PC-3 (cell line): Measurements from ENCODE around the gene LRRC3C. TPM values are rescaled to one million over a fixed set of nuclear protein-coding genes. Genes with fewer than 3 reads are reported as not detected.

Experiments
- ATAC-seq: fragments of 200-7000 bp; cut with Tn5 transposase; 2 replicates; pipeline ENCODE4 v1.9.1; 2020; ENCODE audit warnings: mild to moderate bottlenecking, moderate library complexity
- BruUV-seq: library from RNA; stranded (reverse); fragments of 400-500 nt; replicated peaks from 2 replicates; lab custom pipeline; 2021; lab: Mats Ljungman, UMichigan
- CTCF ChIA-PET: fragments of 300-600 bp; sonication (Branson Sonifier 250); formaldehyde crosslinking; loops from one replicate; lab custom pipeline; 2022; ENCODE audit warnings: antibody characterized with exemption; lab: Charles Lee
- POLR2A ChIA-PET: fragments of 300-600 bp; sonication (Branson Sonifier 250); formaldehyde crosslinking; loops from one replicate; lab custom pipeline; 2022; ENCODE audit warnings: antibody characterized with exemption; ENCODE audit not compliant: unreplicated experiment; lab: Charles Lee
- DNase-seq: peaks from one replicate; pipeline ENCODE4 v3.0.0-alpha.2; 2015
- H2AFZ ChIP-seq: fragments of 300-600 bp; sonication (generic); 2 replicates; pipeline ENCODE4 v1.6.0; 2016; ENCODE audit warnings: antibody characterized with exemption, low read length
- H3F3A ChIP-seq: fragments of 300-600 bp; sonication (generic); one replicate; pipeline ENCODE4 v1.6.0; 2017; ENCODE audit warnings: antibody characterized with exemption, low read length, control low read depth, mild to moderate bottlenecking; ENCODE audit not compliant: unreplicated experiment
- H3K27ac ChIP-seq: fragments of 300-600 bp; sonication (generic); 2 replicates; pipeline ENCODE4 v1.5.1; 2016; ENCODE audit warnings: mild to moderate bottlenecking, low read length
- H3K27me3 ChIP-seq: fragments of 300-600 bp; sonication (generic); 2 replicates; pipeline ENCODE4 v1.6.1; 2016; ENCODE audit warnings: low read length, mixed read lengths
- H3K36me3 ChIP-seq: fragments of 300-600 bp; sonication (generic); 2 replicates; pipeline ENCODE4 v1.6.1; 2016; ENCODE audit warnings: low read depth, mixed run types, low read length, mixed read lengths
- H3K4me1 ChIP-seq: fragments of 300-600 bp; sonication (generic); 2 replicates; pipeline ENCODE4 v1.5.1; 2016; ENCODE audit warnings: low read length; ENCODE audit not compliant: insufficient read depth
- H3K4me2 ChIP-seq: fragments of 300-600 bp; sonication (generic); 2 replicates; pipeline ENCODE4 v1.6.0; 2016; ENCODE audit warnings: low read length
- H3K4me3 ChIP-seq: fragments of 300-600 bp; sonication (generic); 2 replicates; pipeline ENCODE4 v1.5.1; 2016; ENCODE audit warnings: mild to moderate bottlenecking, low read length, mixed read lengths
- H3K79me2 ChIP-seq: fragments of 300-600 bp; sonication (generic); 2 replicates; pipeline ENCODE4 v1.6.1; 2017; ENCODE audit warnings: low read length, mixed read lengths
- H3K9ac ChIP-seq: fragments of 300-600 bp; sonication (generic); 2 replicates; pipeline ENCODE4 v1.6.0; 2016; ENCODE audit warnings: mild to moderate bottlenecking, low read length
- H3K9me2 ChIP-seq: fragments of 300-600 bp; sonication (generic); replicated peaks from 2 replicates; pipeline ENCODE4 v1.6.1; 2016; ENCODE audit warnings: mixed run types, low read length, mixed read lengths
- H3K9me3 ChIP-seq: fragments of 300-600 bp; sonication (generic); 2 replicates; pipeline ENCODE4 v1.6.1; 2016; ENCODE audit warnings: low read length, mixed read lengths
- H4K20me1 ChIP-seq: fragments of 300-600 bp; sonication (generic); 2 replicates; pipeline ENCODE4 v1.6.1; 2016; ENCODE audit warnings: low read length, mixed read lengths
- CTCF ChIP-seq: fragments of 300-600 bp; sonication (generic); conservative IDR thresholded peaks from 2 replicates; pipeline ENCODE4 v1.5.1; 2017; ENCODE audit warnings: antibody characterized with exemption, low read depth, mild to moderate bottlenecking, low read length
- EZH2 ChIP-seq: fragments of 300-600 bp; sonication (generic); IDR thresholded peaks from one replicate; pipeline ENCODE4 v1.6.1; 2017; ENCODE audit warnings: antibody characterized with exemption, mild to moderate bottlenecking, low read length; ENCODE audit not compliant: unreplicated experiment
- EZH2phosphoT487 ChIP-seq: fragments of 300-600 bp; sonication (generic); IDR thresholded peaks from 2 replicates; pipeline ENCODE4 v1.6.1; 2018; ENCODE audit warnings: mild to moderate bottlenecking, antibody characterized with exemption, low read length, borderline replicate concordance
- intact Hi-C: fragments of 100-400 bp; cut with micrococcal nuclease; formaldehyde crosslinking; loops from 2 replicates; pipeline ENCODE4 v1.9.0; 2023
- total RNA-seq: library from RNA; depleted of rRNA; stranded (reverse); fragments of >200 nt; gene quantifications from 2 replicates; pipeline ENCODE4 v1.2.3, GENCODE V29; 2014

LRRC3C gene
- total RNA-seq, 1 experiment from 2014 or later = not detected

- peak overlapping the region; percentile 70 for H2AFZ ChIP-seq
- POLR2A ChIA-PET = no interaction called here
Observed at GRCh38 chr17:39926588-39927100, 888 bp upstream of the LRRC3C start.

GRCh38 chr17:39927929-39928857 lies 661 bp downstream of the LRRC3C start:
- POLR2A ChIA-PET = interaction anchor here (0.5 kb wide), 1 partner anchor 1620 kb away, joined by 4 read pairs; no protein-coding TSS in a partner anchor
- Histone ChIP-seq H4K20me1 (no peaks in the 10 kb centered on the region), H3K4me2 (peak overlapping the region; percentile 97), H3F3A (peaks cover 4% of the 10 kb centered on the region), H3K9me2 (no peaks in the 10 kb centered on the region), H3K4me3 (peak overlapping the region; percentile 93), H3K4me1 (peaks cover 43% of the 10 kb centered on the region), H3K9me3 (no peaks in the 10 kb centered on the region), H3K36me3 (no peaks in the 10 kb centered on the region), H2AFZ (peak overlapping the region; percentile 78), H3K79me2 (peaks cover 25% of the 10 kb centered on the region), H3K9ac (peak overlapping the region; percentile 34; the same call in 1 of the 2 replicates), H3K27me3 (no peaks in the 10 kb centered on the region), H3K27ac (peak overlapping the region; percentile 54)
- no peak for DNase-seq
- ATAC-seq = no peak
- TSS peak; percentile 78 for BruUV-seq
- no peak for TF ChIP-seq EZH2
- TF ChIP-seq CTCF = no peak
- TF ChIP-seq EZH2phosphoT487 = no peak
- CTCF ChIA-PET = interaction anchor here (0.6 kb wide), 1 partner anchor 52 kb away, joined by 4 read pairs; the partner anchor contains the start of gene PSMD3
- intact Hi-C loops = loop anchor here (2.0 kb wide), 1 partner anchor 31 kb away; no protein-coding TSS in a partner anchor

More at GRCh38 chr17:39926588-39927100, 888 bp upstream of the LRRC3C start:
- ATAC-seq (peak; percentile 36), DNase-seq (peak; percentile 21)
- BruUV-seq = no TSS peak
- Histone ChIP-seq H3K27me3 (no peaks in the 10 kb centered on the region), H3K36me3 (no peaks in the 10 kb centered on the region; the same call in 1 of the 2 replicates), H3K4me1 (peaks cover 43% of the 10 kb centered on the region), H4K20me1 (no peaks in the 10 kb centered on the region), H3K27ac (no peak overlapping the region), H3K9ac (peak overlapping the region; percentile 79), H3K9me3 (no peaks in the 10 kb centered on the region), H3K4me2 (peak overlapping the region; percentile 97), H3F3A (peaks cover 4% of the 10 kb centered on the region), H3K4me3 (peak overlapping the region; percentile 93), H3K79me2 (peaks cover 25% of the 10 kb centered on the region), H3K9me2 (no peaks in the 10 kb centered on the region)
- CTCF ChIA-PET = no interaction called here
- TF ChIP-seq CTCF (no peak), EZH2 (no peak), EZH2phosphoT487 (no peak)
- intact Hi-C loops = loop anchor here (2.0 kb wide), 1 partner anchor 32 kb away; no protein-coding TSS in a partner anchor
